Measurements from ENCODE around the gene IL31.

IL31 gene

GRCh38 chr12:122126713-122127597, 47.1 kb downstream of the IL31 start:
- DNase-seq = no peak

DNA sequence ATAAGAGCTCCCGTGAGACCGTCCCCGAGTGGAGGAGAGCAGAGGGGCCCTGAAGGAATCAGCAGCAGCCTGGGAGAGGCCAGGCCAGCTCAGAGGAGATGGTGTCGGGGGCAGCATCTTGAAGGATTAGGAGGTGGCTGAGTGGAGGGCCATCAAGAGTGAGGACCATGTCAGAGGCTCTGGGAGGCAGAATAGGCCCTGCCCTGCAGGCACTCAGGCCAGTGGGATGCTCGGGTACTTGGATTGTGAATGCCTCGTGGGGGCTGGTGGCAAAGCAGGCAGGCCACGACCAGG, 47.7 kb downstream of the IL31 start:
- DNase-seq = no peak

- no peak for DNase-seq
Observed at GRCh38 chr12:122125452-122126341, 48.3 kb downstream of the IL31 start.

DNA sequence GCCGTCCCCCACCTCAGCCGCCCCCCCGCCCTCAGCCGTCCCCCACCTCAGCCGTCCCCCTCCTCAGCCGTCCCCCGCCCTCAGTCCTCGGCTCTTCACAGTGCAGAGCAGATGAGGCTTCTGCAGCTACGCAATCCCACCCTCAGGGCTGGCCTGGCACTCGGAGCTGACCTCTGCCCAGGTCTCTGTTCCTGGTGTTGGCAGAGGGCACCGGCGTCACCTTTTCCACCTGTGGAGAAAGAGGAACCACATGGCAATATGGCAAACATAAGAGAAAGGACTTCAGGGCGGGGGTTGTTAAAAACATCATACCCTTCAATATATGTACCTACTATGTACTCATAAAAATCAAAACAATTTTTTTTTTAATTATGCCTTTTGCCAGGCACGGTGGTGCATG, 49.7 kb downstream of the IL31 start:
- DNase-seq = no peak

- DNase-seq = no peak
Observed at GRCh38 chr12:122123761-122124145, 50.3 kb downstream of the IL31 start.

DNA sequence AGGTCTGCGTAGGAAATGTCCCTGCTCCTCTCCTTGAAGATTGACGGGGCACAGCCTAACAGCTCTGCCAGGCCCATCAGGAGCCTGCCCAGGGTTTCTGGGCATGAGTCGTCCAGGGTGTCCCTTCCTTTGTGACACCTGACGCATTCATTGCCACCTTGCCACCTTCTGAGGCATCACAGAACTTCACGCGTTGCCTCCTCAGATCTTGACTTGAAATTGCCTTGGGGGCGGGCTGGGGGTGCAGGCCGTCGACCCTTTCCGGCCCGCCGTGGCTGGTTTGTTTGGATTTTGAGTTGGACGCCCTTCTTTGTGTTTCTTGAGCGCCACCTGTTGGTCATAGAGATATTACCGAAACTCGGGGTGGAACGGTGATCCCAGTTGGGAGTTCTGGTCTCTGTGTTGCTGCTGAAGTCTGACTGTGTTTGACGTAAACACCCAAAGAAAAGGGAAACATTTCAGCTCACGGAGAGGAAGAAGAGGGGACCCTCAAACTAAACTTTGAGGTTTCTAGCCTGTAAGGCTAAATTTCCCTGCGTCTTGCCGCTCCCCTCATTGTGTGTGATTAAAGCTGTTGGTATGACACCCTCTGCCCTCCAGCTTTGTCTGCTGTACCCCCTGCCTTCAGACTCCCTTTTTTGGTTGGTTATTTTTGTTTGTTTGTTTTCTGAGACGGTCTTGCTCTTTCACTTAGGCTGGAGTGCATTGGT, 50.8 kb downstream of the IL31 start:
- peak; percentile 59 to 89 (median 87) for DNase-seq

All from NCI-H1417 (cell line).